HepG2 (cell line): ENCODE results near the gene INHA. TPM values are rescaled to one million over a fixed set of nuclear protein-coding genes. Genes with fewer than 3 reads are reported as not detected.

Experiments
- ADNP ChIP-seq: sonication (generic); formaldehyde crosslinking; IDR thresholded peaks from 2 replicates; pipeline ENCODE4 v1.4.0; 2020; ENCODE audit warnings: missing genetic modification reagents
- CBX5 ChIP-seq: sonication (generic); formaldehyde crosslinking; IDR thresholded peaks from 2 replicates; pipeline ENCODE4 v1.4.0; 2020; ENCODE audit warnings: missing genetic modification reagents, borderline replicate concordance
- IRF9 ChIP-seq: sonication (generic); formaldehyde crosslinking; IDR thresholded peaks from 2 replicates; pipeline ENCODE4 v1.8.0; 2022; ENCODE audit warnings: missing genetic modification reagents, mild to moderate bottlenecking, borderline replicate concordance
- NBN ChIP-seq: fragments of 450-650 bp; conservative IDR thresholded peaks from 2 replicates; pipeline ENCODE4 v1.6.1; 2017
- NRL ChIP-seq: sonication (generic); formaldehyde crosslinking; IDR thresholded peaks from 2 replicates; pipeline ENCODE4 v1.5.0; 2020; ENCODE audit warnings: missing genetic modification reagents, mild to moderate bottlenecking, moderate library complexity, borderline replicate concordance
- SMAD3 ChIP-seq: sonication (generic); formaldehyde crosslinking; IDR thresholded peaks from 2 replicates; pipeline ENCODE4 v1.4.0; 2020; ENCODE audit warnings: missing genetic modification reagents
- SP4 ChIP-seq: sonication (generic); formaldehyde crosslinking; IDR thresholded peaks from 2 replicates; pipeline ENCODE4 v1.8.1; 2023; ENCODE audit warnings: mild to moderate bottlenecking, missing genetic modification reagents
- STAG1 ChIP-seq: sonication (generic); formaldehyde crosslinking; IDR thresholded peaks from 2 replicates; pipeline ENCODE4 v1.4.0; 2020; ENCODE audit warnings: missing genetic modification reagents
- ZBTB34 ChIP-seq: sonication (generic); formaldehyde crosslinking; IDR thresholded peaks from 2 replicates; pipeline ENCODE4 v1.8.0; 2022; ENCODE audit warnings: mild to moderate bottlenecking, missing genetic modification reagents
- ZNF142 ChIP-seq: sonication (generic); formaldehyde crosslinking; IDR thresholded peaks from 2 replicates; pipeline ENCODE4 v1.4.0; 2020; ENCODE audit warnings: missing genetic modification reagents
- ZNF234 ChIP-seq: sonication (generic); formaldehyde crosslinking; conservative IDR thresholded peaks from 2 replicates; pipeline ENCODE4 v1.5.1; 2020; ENCODE audit warnings: mild to moderate bottlenecking, missing genetic modification reagents
- ZNF607 ChIP-seq: sonication (generic); formaldehyde crosslinking; IDR thresholded peaks from 2 replicates; pipeline ENCODE4 v1.5.1; 2020; ENCODE audit warnings: missing genetic modification reagents, mild to moderate bottlenecking, borderline replicate concordance
- ZNF609 ChIP-seq: sonication (generic); formaldehyde crosslinking; IDR thresholded peaks from 2 replicates; pipeline ENCODE4 v1.4.0; 2020; ENCODE audit warnings: mild to moderate bottlenecking, missing genetic modification reagents, borderline replicate concordance
- ZNF615 ChIP-seq: sonication (generic); formaldehyde crosslinking; IDR thresholded peaks from 2 replicates; pipeline ENCODE4 v1.5.0; 2020; ENCODE audit warnings: mild to moderate bottlenecking, missing genetic modification reagents, borderline replicate concordance
- ZNF850 ChIP-seq: sonication (generic); formaldehyde crosslinking; conservative IDR thresholded peaks from 2 replicates; pipeline ENCODE4 v1.9.0; 2021; ENCODE audit warnings: mild to moderate bottlenecking, missing genetic modification reagents
- ZSCAN29 ChIP-seq: sonication (generic); formaldehyde crosslinking; conservative IDR thresholded peaks from 2 replicates; pipeline ENCODE4 v1.4.0; 2020; ENCODE audit warnings: mild to moderate bottlenecking, missing genetic modification reagents
- polyA plus RNA-seq, 8 experiments: library from polyadenylated mRNA; depleted of rRNA in 3 of 8; stranded (reverse) in 7 of 8; unstranded in 1 of 8; fragments of >200 nt; fragmentation: Illumina TruSeq in 4 of 8; extraction: Trizol in 4 of 8; gene quantifications; 2 replicates each; pipeline versions ENCODE4 v1.2.1 to v1.2.3, GENCODE V29; 2011 to 2016; ENCODE audit warnings: low read depth in 4 of 8, missing spikeins in 1 of 8, mixed read lengths in 1 of 8; ENCODE audit not compliant: insufficient read depth in 1 of 8
- total RNA-seq, 5 experiments: library from RNA; depleted of rRNA; stranded (reverse); fragments of >200 nt; fragmentation: Illumina TruSeq; extraction: Trizol; gene quantifications; 2 replicates each; pipeline ENCODE4 v1.2.3, GENCODE V29; 2016; ENCODE audit warnings: low read depth in 1 of 5

INHA gene
- total and polyA plus RNA-seq, 2 of the 13 experiments (the other 11 are each of a cell fraction or from before 2014, with no cell fraction given), result 4.1 to 15.2 TPM

GRCh38 chr2:219541611-219542180, 30.4 kb upstream of the INHA start (continued):
- TF ChIP-seq IRF9 (CRISPR knock-in tag), result peak; percentile 70; the same call in 1 of the 2 replicates
- no peak for TF ChIP-seq NBN
- no peak; the same call in 1 of the 2 replicates for TF ChIP-seq SP4 (CRISPR knock-in tag)
- peak; percentile 82; the same call in 1 of the 2 replicates for TF ChIP-seq ZNF142 (CRISPR knock-in tag)
- TF ChIP-seq ZBTB34, result peak; percentile 82; the same call in 1 of the 2 replicates
- peak; percentile 88; the same call in 1 of the 2 replicates for TF ChIP-seq SMAD3 (CRISPR knock-in tag)
- TF ChIP-seq ZNF609 (CRISPR knock-in tag), result peak; percentile 75; the same call in 1 of the 2 replicates
- TF ChIP-seq ZSCAN29 (CRISPR knock-in tag), result peak; percentile 91
- TF ChIP-seq ZNF234 (CRISPR knock-in tag), result no peak
- no peak for TF ChIP-seq ZNF850 (CRISPR knock-in tag)
- TF ChIP-seq STAG1 (CRISPR knock-in tag), result peak; percentile 87; the same call in 1 of the 2 replicates
- no peak for TF ChIP-seq ZNF615 (CRISPR knock-in tag)
- no peak for TF ChIP-seq ZNF607 (CRISPR knock-in tag)
- 0 out of 2 replicates have a peak, but pooled peaks have one; percentile 28 for TF ChIP-seq ADNP (CRISPR knock-in tag)
- peak; percentile 93 for TF ChIP-seq NRL
- peak; percentile 85; the same call in 1 of the 2 replicates for TF ChIP-seq CBX5 (CRISPR knock-in tag)
